ENCODE measurements around the gene PRKCH.

PRKCH gene

GRCh38 chr14:61492474-61492873, 171.1 kb downstream of the PRKCH start:
- no peak for TF ChIP-seq CTCF (IDR thresholded peaks at IDR 0.05; ENCODE audit: insufficient read depth, missing control alignments)
- DNase-seq (ENCODE audit: insufficient read length, low spot score) (no peak), FAIRE-seq (no peak)

GRCh38 chr14:61493239-61493638, 171.9 kb downstream of the PRKCH start:
- no peak for FAIRE-seq
- no peak for DNase-seq (ENCODE audit: insufficient read length, low spot score)
- TF ChIP-seq CTCF (IDR thresholded peaks at IDR 0.05; ENCODE audit: insufficient read depth, missing control alignments), result no peak

- TF ChIP-seq CTCF (IDR thresholded peaks at IDR 0.05; ENCODE audit: insufficient read depth, missing control alignments), result no peak
- DNase-seq (ENCODE audit: insufficient read length, low spot score), result no peak
- FAIRE-seq, result no peak
These were observed 172.6 kb downstream of the PRKCH start for GRCh38 chr14:61494018-61494417.

GRCh38 chr14:61495809-61496208, 174.4 kb downstream of the PRKCH start:
- TF ChIP-seq CTCF (IDR thresholded peaks at IDR 0.05; ENCODE audit: insufficient read depth, missing control alignments), result no peak
- DNase-seq (ENCODE audit: insufficient read length, low spot score) (no peak), FAIRE-seq (no peak)

- no peak for TF ChIP-seq CTCF (IDR thresholded peaks at IDR 0.05; ENCODE audit: insufficient read depth, missing control alignments)
- DNase-seq (ENCODE audit: insufficient read length, low spot score) (no peak), FAIRE-seq (no peak)
These were observed 176.9 kb downstream of the PRKCH start for GRCh38 chr14:61498303-61498702.

- no peak for FAIRE-seq
- no peak for DNase-seq (ENCODE audit: insufficient read length, low spot score)
- TF ChIP-seq CTCF (IDR thresholded peaks at IDR 0.05; ENCODE audit: insufficient read depth, missing control alignments), result no peak
These were observed 177.4 kb downstream of the PRKCH start for GRCh38 chr14:61498811-61499210.

- FAIRE-seq, result no peak
- DNase-seq (ENCODE audit: insufficient read length, low spot score), result no peak
- no peak for TF ChIP-seq CTCF (IDR thresholded peaks at IDR 0.05; ENCODE audit: insufficient read depth, missing control alignments)
These were observed 178.6 kb downstream of the PRKCH start for GRCh38 chr14:61499991-61500390.
